Osteocyte (in vitro differentiated cells): ENCODE results near the gene GALNT17. TPM values are rescaled to one million over a fixed set of nuclear protein-coding genes. Genes with fewer than 3 reads are reported as not detected.
"Not testable (repeated sequence)": the region's sequence is repeated elsewhere in the genome, so short reads cannot be mapped to it uniquely, and the experiment has no call there.

Source experiments
- DNase-seq: peaks from one replicate; pipeline ENCODE4 v3.0.0; 2021; ENCODE audit warnings: mixed read lengths; ENCODE audit not compliant: unreplicated experiment; ENCODE audit errors: extremely low spot score
- H3K27ac Mint-ChIP-seq: one replicate; pipeline ENCODE4 v1.8.0; 2021; ENCODE audit warnings: mild to moderate bottlenecking, mixed read lengths; ENCODE audit not compliant: unreplicated experiment
- H3K27me3 Mint-ChIP-seq: one replicate; pipeline ENCODE4 v1.8.0; 2021; ENCODE audit warnings: mixed read lengths; ENCODE audit not compliant: unreplicated experiment
- H3K36me3 Mint-ChIP-seq: one replicate; pipeline ENCODE4 v1.8.0; 2021; ENCODE audit warnings: mixed read lengths; ENCODE audit not compliant: unreplicated experiment
- H3K4me1 Mint-ChIP-seq: one replicate; pipeline ENCODE4 v1.8.0; 2021; ENCODE audit warnings: mixed read lengths; ENCODE audit not compliant: unreplicated experiment
- H3K4me3 Mint-ChIP-seq: one replicate; pipeline ENCODE4 v1.8.0; 2021; ENCODE audit warnings: mild to moderate bottlenecking, moderate library complexity, mixed read lengths; ENCODE audit not compliant: unreplicated experiment
- H3K9me3 Mint-ChIP-seq: one replicate; pipeline ENCODE4 v1.8.0; 2021; ENCODE audit warnings: mixed read lengths; ENCODE audit not compliant: unreplicated experiment
- CTCF ChIP-seq: fragments of 200-600 bp; sonication (generic); IDR thresholded peaks from 2 replicates; pipeline ENCODE4 v1.5.0; 2021; ENCODE audit warnings: antibody characterized with exemption, mild to moderate bottlenecking, moderate library complexity
- total RNA-seq: library from RNA; stranded (reverse); gene quantifications from 2 replicates; pipeline ENCODE4 v1.2.1, GENCODE V29; 2021

Gene GALNT17
- total RNA-seq, 1 donor from 2014 or later, result 1.4 TPM

- Mint-ChIP-seq H3K4me3 (no peak overlapping the region), H3K4me1 (peaks cover 12% of the 10 kb centered on the region), H3K27me3 (no peaks in the 10 kb centered on the region), H3K36me3 (no peaks in the 10 kb centered on the region), H3K27ac (no peak overlapping the region), H3K9me3 (no peaks in the 10 kb centered on the region)
- no peak for DNase-seq
- TF ChIP-seq CTCF, result no peak
These were observed 495.7 kb downstream of the GALNT17 start for GRCh38 chr7:71627651-71628050.

GRCh38 chr7:71630516-71630915 is 498.6 kb downstream of the GALNT17 start:
- no peak overlapping the region for H3K27ac Mint-ChIP-seq
- no peaks in the 10 kb centered on the region for H3K9me3 Mint-ChIP-seq
- no peaks in the 10 kb centered on the region for H3K36me3 Mint-ChIP-seq
- no peaks in the 10 kb centered on the region for H3K27me3 Mint-ChIP-seq
- peaks cover 31% of the 10 kb centered on the region for H3K4me1 Mint-ChIP-seq
- no peak for TF ChIP-seq CTCF
- no peak overlapping the region for H3K4me3 Mint-ChIP-seq
- DNase-seq, result no peak

- Mint-ChIP-seq H3K27ac (peak overlapping the region; percentile 76), H3K4me1 (peaks cover 32% of the 10 kb centered on the region)
These were observed 501.6 kb downstream of the GALNT17 start for GRCh38 chr7:71633551-71634008.

GRCh38 chr7:71635849-71636248 is 503.9 kb downstream of the GALNT17 start:
- H3K4me3 Mint-ChIP-seq, H3K27me3 Mint-ChIP-seq, H3K36me3 Mint-ChIP-seq, DNase-seq, H3K9me3 Mint-ChIP-seq, H3K27ac Mint-ChIP-seq: not testable (repeated sequence)
- H3K4me1 Mint-ChIP-seq, result peaks cover 30% of the 10 kb centered on the region

More at GRCh38 chr7:71633551-71634008, 501.6 kb downstream of the GALNT17 start:
- no peaks in the 10 kb centered on the region for H3K27me3 Mint-ChIP-seq
- no peaks in the 10 kb centered on the region for H3K9me3 Mint-ChIP-seq
- no peak for DNase-seq
- H3K4me3 Mint-ChIP-seq, result no peak overlapping the region
- TF ChIP-seq CTCF, result no peak
- no peaks in the 10 kb centered on the region for H3K36me3 Mint-ChIP-seq

GRCh38 chr7:71636329-71636728 is 504.4 kb downstream of the GALNT17 start:
- H3K27me3 Mint-ChIP-seq, result no peaks in the 10 kb centered on the region
- no peak overlapping the region for H3K4me3 Mint-ChIP-seq
- peaks cover 29% of the 10 kb centered on the region for H3K4me1 Mint-ChIP-seq
- no peak for TF ChIP-seq CTCF
- no peak for DNase-seq
- H3K27ac Mint-ChIP-seq, result no peak overlapping the region
- H3K9me3 Mint-ChIP-seq, result no peaks in the 10 kb centered on the region
- no peaks in the 10 kb centered on the region for H3K36me3 Mint-ChIP-seq

GRCh38 chr7:71637578-71637977 is 505.6 kb downstream of the GALNT17 start:
- DNase-seq, result no peak
- TF ChIP-seq CTCF, result no peak
- Mint-ChIP-seq H3K9me3 (no peaks in the 10 kb centered on the region), H3K36me3 (no peaks in the 10 kb centered on the region), H3K4me3 (no peak overlapping the region), H3K27me3 (no peaks in the 10 kb centered on the region), H3K27ac (no peak overlapping the region), H3K4me1 (peaks cover 25% of the 10 kb centered on the region)
